GM18858 (cell line): ENCODE results near the gene RHPN2.
"Not testable (repeated sequence)": the region's sequence is repeated elsewhere in the genome, so short reads cannot be mapped to it uniquely, and the experiment has no call there.

Source experiments
- ATAC-seq: cut with Tn5 transposase; IDR thresholded peaks from one replicate; pipeline ENCODE4 v1.9.1; 2021; ENCODE audit not compliant: unreplicated experiment

Gene RHPN2

GRCh38 chr19:32979807-32980206 lies 84.9 kb downstream of the RHPN2 start:
- ATAC-seq = not testable (repeated sequence)

- not testable (repeated sequence) for ATAC-seq
These were observed 86.9 kb downstream of the RHPN2 start for GRCh38 chr19:32977813-32978212.

DNA sequence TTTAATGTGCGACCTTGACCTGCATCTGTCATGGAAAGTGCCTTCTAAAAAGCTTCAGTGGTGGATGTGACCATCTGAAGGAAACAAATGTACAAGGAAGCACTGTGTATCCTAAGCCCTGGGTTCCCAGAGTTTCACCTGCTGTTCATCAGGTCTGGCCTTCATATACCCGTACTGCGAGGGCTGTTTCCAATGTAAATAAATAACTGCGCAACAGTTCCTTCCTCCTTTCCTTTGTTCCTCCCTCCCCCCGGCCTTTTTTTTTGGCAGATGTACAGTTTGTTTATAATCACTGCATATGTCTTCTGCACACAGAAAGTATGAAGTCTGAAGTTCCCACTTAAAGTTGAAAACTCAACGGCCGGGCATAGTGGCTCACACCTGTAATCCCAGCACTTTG lies 87.4 kb downstream of the RHPN2 start:
- ATAC-seq = no peak

DNA sequence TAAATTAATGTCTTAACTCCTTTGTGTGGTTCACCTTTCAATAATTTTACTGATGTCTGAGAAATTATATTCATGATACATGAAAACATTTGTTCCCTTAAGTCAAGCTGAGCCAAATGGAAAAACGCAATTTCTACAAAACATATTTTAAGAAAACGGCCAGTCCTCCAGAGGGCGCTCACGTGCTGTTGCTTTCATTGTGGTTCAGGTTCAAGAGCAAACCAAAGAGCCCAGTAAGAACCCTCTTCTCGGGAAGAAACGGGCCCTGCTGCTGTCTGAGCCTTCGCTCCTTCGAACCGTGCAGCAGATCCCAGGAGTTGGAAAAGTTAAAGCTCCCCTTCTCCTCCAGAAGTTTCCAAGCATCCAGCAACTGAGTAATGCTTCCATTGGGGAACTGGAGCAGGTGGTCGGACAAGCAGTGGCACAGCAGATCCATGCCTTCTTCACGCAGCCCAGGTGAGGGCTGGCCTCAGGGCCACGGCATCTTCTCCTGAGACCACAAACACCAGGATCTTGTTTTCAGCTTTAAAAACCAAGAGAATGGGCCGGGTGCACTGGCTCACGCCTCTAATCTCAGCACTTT lies 88.4 kb downstream of the RHPN2 start:
- no peak for ATAC-seq

- peak; percentile 99 for ATAC-seq
These were observed 92.8 kb downstream of the RHPN2 start, which contains the start of the genes CEP89 and FAAP24 for GRCh38 chr19:32971715-32972540. Gene CEP89, minus strand, starts transcription at chr19:32971958. Its CDS starts 84 bp downstream, at chr19:32971874. Gene FAAP24, plus strand, starts transcription at chr19:32972242. Its CDS starts 955 bp downstream, at chr19:32973197.

DNA sequence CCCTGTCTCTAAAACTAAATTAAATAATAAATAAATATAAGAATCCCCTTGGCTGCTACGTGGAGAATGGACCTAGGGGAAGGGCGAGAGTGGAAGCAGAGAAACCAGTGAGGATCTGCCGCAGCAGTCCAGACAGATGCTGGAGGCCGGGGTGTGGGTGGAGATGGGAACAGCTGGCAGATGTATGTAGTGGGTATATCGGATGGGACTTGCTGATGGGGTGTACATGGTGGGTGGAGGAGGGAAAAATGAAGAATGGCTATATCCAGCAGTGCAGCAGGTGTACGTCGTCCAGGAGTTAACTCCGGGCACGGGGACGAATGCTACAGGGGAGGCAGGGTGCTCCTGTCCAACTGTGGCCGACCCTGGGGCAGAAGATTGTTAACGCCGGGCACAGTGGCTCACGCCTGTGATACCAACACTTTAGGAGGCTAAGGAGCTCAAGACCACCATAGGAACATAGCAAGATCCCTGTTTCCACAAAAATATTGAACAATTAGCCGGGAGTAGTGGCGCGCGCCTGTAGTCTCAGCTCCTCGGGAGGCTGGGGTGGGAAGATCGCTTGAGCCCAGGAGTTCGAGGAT lies 93.6 kb downstream of the RHPN2 start:
- no peak for ATAC-seq

DNA sequence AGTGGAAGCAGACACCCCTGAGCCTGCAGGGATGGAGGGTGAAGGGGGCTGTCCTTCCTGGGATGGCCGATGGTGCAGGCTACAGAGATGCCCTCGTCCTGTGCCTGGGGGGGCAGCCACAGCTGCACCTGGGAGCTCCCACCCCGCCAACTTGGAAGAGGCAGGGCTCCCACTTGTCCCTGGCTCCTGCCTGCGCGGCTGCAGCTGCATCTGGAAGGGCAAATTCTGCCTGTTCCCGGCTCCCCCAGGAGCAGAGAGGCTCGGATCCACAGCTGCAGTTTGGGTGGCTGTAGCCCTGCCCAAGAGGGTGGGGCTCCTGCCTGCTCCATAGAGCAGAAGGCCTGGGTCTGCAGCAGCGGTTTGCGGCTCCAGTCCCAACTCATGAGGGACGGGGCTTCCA lies 95.1 kb downstream of the RHPN2 start:
- no peak for ATAC-seq

DNA sequence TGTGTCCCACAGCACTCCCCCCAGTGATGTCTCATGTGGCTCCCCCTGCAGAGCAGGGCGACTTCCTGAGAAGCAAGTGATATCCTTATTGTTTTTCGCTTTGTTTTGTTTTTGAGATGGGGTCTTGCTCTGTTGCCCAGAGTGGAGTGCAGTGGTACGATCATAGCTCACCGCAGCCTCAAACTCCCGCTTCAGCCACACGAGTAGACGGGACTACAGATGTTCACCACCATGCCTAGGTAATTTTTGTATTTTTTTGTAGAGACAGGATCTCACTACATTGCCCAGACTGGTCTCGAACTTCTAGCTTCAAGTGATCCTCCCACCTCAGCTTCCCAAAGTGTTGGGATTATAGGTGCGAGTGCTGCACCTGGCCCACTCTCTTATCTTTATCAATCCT lies 97.9 kb downstream of the RHPN2 start:
- ATAC-seq = no peak

DNA sequence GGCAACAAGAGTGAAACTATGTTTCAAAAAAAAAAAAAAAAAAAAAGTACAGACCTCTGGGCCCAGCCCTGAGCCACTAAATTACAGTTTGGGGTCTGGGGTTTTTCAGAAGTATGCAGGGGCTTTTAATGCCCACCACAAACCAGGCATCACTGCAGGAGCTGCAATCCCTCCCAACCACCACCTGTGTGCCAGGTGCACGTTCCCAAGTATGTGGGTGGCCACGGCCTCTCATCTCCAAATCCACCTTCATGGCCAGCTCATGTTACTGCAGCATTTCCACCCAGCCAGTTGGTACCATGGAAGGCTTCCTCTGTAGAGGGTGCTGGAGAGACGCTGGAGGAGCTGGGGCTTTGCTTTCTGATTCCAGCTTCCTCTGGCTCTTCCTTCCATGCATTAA lies 119.4 kb downstream of the RHPN2 start:
- ATAC-seq = no peak

DNA sequence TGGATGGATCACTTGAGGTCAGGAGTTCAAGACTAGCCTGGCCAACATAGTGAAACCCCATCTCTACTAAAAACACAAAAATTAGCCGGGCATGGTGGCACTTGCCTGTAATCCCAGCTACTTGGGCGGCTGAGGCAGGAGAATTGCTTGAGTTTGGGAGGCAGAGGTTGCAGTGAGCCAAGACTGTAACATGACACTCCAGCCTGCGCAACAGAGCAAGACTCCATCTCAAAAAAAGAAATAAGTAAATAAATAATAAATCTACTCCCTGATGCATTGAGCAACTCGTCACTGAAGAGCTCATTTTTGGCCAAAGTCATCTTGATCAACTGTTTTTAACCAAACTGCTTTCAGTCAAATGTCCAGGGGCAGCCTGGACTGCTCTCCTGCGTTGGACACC lies 123.4 kb downstream of the RHPN2 start:
- ATAC-seq = not testable (repeated sequence)

DNA sequence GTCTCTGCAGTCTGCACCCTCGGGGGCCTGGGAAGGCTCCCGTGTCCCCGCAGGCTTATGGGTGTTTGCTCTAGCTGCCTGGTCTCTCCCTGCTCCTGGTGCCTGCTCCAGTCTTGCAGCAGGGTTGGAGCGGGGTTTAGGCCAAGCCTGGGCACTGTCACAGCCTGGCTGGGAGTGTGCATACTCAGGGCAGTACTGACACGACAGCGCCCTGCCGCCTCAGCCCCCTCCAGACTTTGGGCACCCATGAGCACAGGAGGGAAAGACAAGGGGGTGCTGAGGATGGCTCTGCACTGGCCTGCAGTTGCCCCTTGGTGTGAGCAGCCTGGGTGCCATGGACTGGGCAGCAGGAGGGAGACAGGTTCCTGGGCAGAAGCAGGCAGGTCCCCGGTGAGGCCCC lies 128.6 kb downstream of the RHPN2 start:
- ATAC-seq = no peak

- no peak for ATAC-seq
These were observed 129.1 kb downstream of the RHPN2 start for GRCh38 chr19:32935629-32936028.

GRCh38 chr19:32933571-32933970 lies 131.1 kb downstream of the RHPN2 start:
- no peak for ATAC-seq

DNA sequence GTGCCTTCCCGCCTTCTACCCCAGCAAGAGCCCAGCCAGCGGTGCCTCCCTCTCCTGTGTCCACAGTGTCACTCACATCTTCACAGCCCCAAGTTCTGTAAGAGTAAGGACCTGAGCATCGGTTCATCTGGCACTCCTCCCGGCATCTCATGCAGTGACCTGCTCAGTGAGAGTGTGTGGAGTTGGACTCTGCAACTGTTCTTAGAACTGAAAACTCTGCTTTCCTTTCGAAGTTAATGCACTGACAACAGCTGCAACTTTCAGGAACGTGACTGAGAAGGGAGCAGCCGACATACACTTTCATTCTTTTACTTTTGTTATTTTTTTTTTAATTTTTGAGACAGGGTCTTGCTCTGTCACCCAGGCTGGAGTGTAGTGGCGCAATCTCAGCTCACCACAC lies 134.1 kb downstream of the RHPN2 start:
- ATAC-seq = no peak

DNA sequence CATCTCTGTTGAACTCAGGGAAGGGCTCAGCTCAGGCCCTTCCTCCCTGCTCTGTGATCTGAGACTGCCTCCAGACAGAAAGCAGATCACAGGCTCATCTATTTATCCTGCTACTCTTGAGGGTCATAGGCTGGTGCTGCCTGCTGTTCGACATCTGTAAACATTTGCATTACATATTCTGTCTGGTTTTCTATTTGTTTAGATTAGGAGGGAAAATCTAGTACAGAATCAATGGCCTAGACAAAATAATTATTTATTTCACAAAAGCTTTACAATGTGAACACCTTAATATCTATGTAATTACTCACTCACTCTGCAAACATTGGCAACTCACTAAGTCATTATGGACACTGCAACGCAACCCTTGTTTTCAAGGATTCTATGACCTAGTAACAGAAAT lies 135.9 kb downstream of the RHPN2 start:
- no peak for ATAC-seq
